Keratinocyte (primary cell): ENCODE measurements around the gene LAMA2. TPM values are rescaled to one million over a fixed set of nuclear protein-coding genes. Genes with fewer than 3 reads are reported as not detected.

ENCODE experiments used
- DNase-seq: peaks from one replicate; pipeline ENCODE4 v3.0.0-alpha.2; 2011; ENCODE audit warnings: low read depth, missing footprints, low spot score
- FAIRE-seq: peaks from 2 replicates; lab custom pipeline; 2011; peaks lifted over from hg19 to GRCh38; lab: Jason Lieb, UNC
- H2AFZ ChIP-seq: 2 replicates; pipeline ENCODE4 v1.6.0; 2012; ENCODE audit warnings: low read length, control low read depth, inconsistent platforms; ENCODE audit not compliant: control insufficient read depth
- H3K27ac ChIP-seq: 2 replicates; pipeline ENCODE4 v1.5.1; 2011; ENCODE audit warnings: low read length; ENCODE audit not compliant: control insufficient read depth, insufficient read depth
- H3K27me3 ChIP-seq: 3 replicates; pipeline ENCODE4 v1.6.0; 2011; ENCODE audit warnings: low read length; ENCODE audit not compliant: control insufficient read depth, insufficient read depth; ENCODE audit errors: extremely low read depth
- H3K36me3 ChIP-seq, 2 experiments: 2 replicates in 1 of 2; 3 replicates in 1 of 2; pipeline ENCODE4 v1.5.1; 2011; ENCODE audit warnings: low read length in 2 of 2, mild to moderate bottlenecking in 1 of 2; ENCODE audit not compliant: control insufficient read depth in 2 of 2, insufficient read depth in 2 of 2; ENCODE audit errors: extremely low read depth in 1 of 2
- H3K4me1 ChIP-seq: 3 replicates; pipeline ENCODE4 v1.5.1; 2011; ENCODE audit warnings: low read length; ENCODE audit not compliant: control insufficient read depth, insufficient read depth; ENCODE audit errors: extremely low read depth
- H3K4me2 ChIP-seq: 3 replicates; pipeline ENCODE4 v1.6.0; 2011; ENCODE audit warnings: low read depth, low read length; ENCODE audit not compliant: control insufficient read depth, insufficient read depth; ENCODE audit errors: extremely low read depth
- H3K4me3 ChIP-seq, 3 experiments: fragments of 200-600 bp in 1 of 3; sonication (generic) in 1 of 3; 2 replicates in 2 of 3; 3 replicates in 1 of 3; pipeline ENCODE4 v1.5.1; 2011 to 2016; ENCODE audit warnings: low read length in 3 of 3, mild to moderate bottlenecking in 3 of 3, control low read depth in 2 of 3, inconsistent platforms in 1 of 3, low read depth in 1 of 3, mixed read lengths in 1 of 3, mixed run types in 1 of 3, moderate library complexity in 1 of 3; ENCODE audit not compliant: control insufficient read depth in 2 of 3, insufficient read depth in 2 of 3; ENCODE audit errors: extremely low read depth in 1 of 3
- H3K79me2 ChIP-seq: 2 replicates; pipeline ENCODE4 v1.6.0; 2012; ENCODE audit warnings: low read length; ENCODE audit not compliant: control insufficient read depth, insufficient read depth
- H3K9ac ChIP-seq: 3 replicates; pipeline ENCODE4 v1.6.0; 2011; ENCODE audit warnings: low read length; ENCODE audit not compliant: control insufficient read depth, insufficient read depth; ENCODE audit errors: extremely low read depth
- H3K9me1 ChIP-seq: 3 replicates; pipeline ENCODE4 v1.6.0; 2011; ENCODE audit warnings: low read length; ENCODE audit not compliant: control insufficient read depth, insufficient read depth; ENCODE audit errors: extremely low read depth
- H3K9me3 ChIP-seq: 2 replicates; pipeline ENCODE4 v1.5.1; 2012; ENCODE audit warnings: low read depth, low read length; ENCODE audit not compliant: control insufficient read depth
- H4K20me1 ChIP-seq: 3 replicates; pipeline ENCODE4 v1.6.0; 2011; ENCODE audit warnings: low read length; ENCODE audit not compliant: control insufficient read depth, insufficient read depth; ENCODE audit errors: extremely low read depth
- CTCF ChIP-seq, 3 experiments: IDR thresholded peaks in 1 of 3; conservative IDR thresholded peaks in 1 of 3; optimal IDR thresholded peaks in 1 of 3; 2 replicates in 2 of 3; 3 replicates in 1 of 3; pipeline versions ENCODE3 to v1.5.1; 2011; ENCODE audit warnings: low read length in 3 of 3, mild to moderate bottlenecking in 3 of 3, moderate library complexity in 2 of 3, control low read depth in 1 of 3, inconsistent platforms in 1 of 3; ENCODE audit not compliant: insufficient read depth in 2 of 3; ENCODE audit errors: extremely low read depth in 1 of 3
- EZH2 ChIP-seq: IDR thresholded peaks from one replicate; pipeline ENCODE4 v1.6.1; 2012; ENCODE audit warnings: inconsistent platforms, mild to moderate bottlenecking, low read length, moderate library complexity
- dilution Hi-C: fragments of 300-500 bp; cut with MboI; formaldehyde crosslinking; loops from one replicate; pipeline ENCODE4 v1.7.0; 2020; ENCODE audit warnings: low sequenced_read_pairs; ENCODE audit not compliant: extremely low pct_ligation_motif_present
- polyA plus RNA-seq, 5 experiments: library from polyadenylated mRNA; depleted of rRNA in 3 of 5; stranded (reverse) in 3 of 5; stranded (forward) in 1 of 5; unstranded in 1 of 5; fragments of >200 nt; gene quantifications; 1 replicate in 1 of 5; 2 replicates in 3 of 5; 3 replicates in 1 of 5; pipeline versions ENCODE4 v1.2.1 to v1.2.3, GENCODE V29; 2011 to 2012; ENCODE audit warnings: missing spikeins in 2 of 5, low read depth in 1 of 5, low replicate concordance in 1 of 5

Gene LAMA2
- polyA plus RNA-seq, 1 donor (not counting 4 experiments of a cell fraction or from before 2014, with no cell fraction given) = 1.4 TPM

GRCh38 chr6:129242546-129242945 lies 359.6 kb downstream of the LAMA2 start:
- dilution Hi-C loops = no loop called here
- FAIRE-seq = no peak

GRCh38 chr6:129243377-129243776 lies 360.4 kb downstream of the LAMA2 start:
- Histone ChIP-seq H2AFZ (no peak overlapping the region), H3K9me3 (no peaks in the 10 kb centered on the region), H3K79me2 (no peaks in the 10 kb centered on the region), H3K36me3 (no peaks in the 10 kb centered on the region), H3K27ac (no peak overlapping the region), H3K4me2 (no peak overlapping the region), H3K9me1 (no peaks in the 10 kb centered on the region), H3K4me3 (no peak overlapping the region), H3K4me1 (peaks cover 12% of the 10 kb centered on the region), H4K20me1 (no peaks in the 10 kb centered on the region), H3K27me3 (no peaks in the 10 kb centered on the region), H3K9ac (no peak overlapping the region)
- TF ChIP-seq EZH2 (no peak), CTCF (optimal IDR thresholded peaks at IDR 0.05 in 1 of 3, IDR thresholded peaks at IDR 0.05 in 1 of 3, conservative IDR thresholded peaks at IDR 0.05 in 1 of 3; ENCODE audit: extremely low read depth in 1 of 3, insufficient read depth in 2 of 3, low read length in 3 of 3) (no peak)
- FAIRE-seq = no peak
- no peak for DNase-seq
- dilution Hi-C loops = no loop called here

More at GRCh38 chr6:129242546-129242945, 359.6 kb downstream of the LAMA2 start:
- Histone ChIP-seq H3K27me3 (no peaks in the 10 kb centered on the region), H3K4me2 (no peak overlapping the region), H3K4me1 (peaks cover 12% of the 10 kb centered on the region), H3K9me3 (no peaks in the 10 kb centered on the region), H3K36me3 (no peaks in the 10 kb centered on the region), H3K9me1 (no peaks in the 10 kb centered on the region), H2AFZ (no peak overlapping the region), H3K9ac (no peak overlapping the region), H3K79me2 (no peaks in the 10 kb centered on the region), H4K20me1 (no peaks in the 10 kb centered on the region), H3K27ac (no peak overlapping the region), H3K4me3 (no peak overlapping the region)
- no peak for DNase-seq
- TF ChIP-seq EZH2 (no peak), CTCF (optimal IDR thresholded peaks at IDR 0.05 in 1 of 3, IDR thresholded peaks at IDR 0.05 in 1 of 3, conservative IDR thresholded peaks at IDR 0.05 in 1 of 3; ENCODE audit: extremely low read depth in 1 of 3, insufficient read depth in 2 of 3, low read length in 3 of 3) (no peak)
